Naive B cell (primary cell): Measurements from ENCODE around the gene NPAS3. TPM values are rescaled to one million over a fixed set of nuclear protein-coding genes. Genes with fewer than 3 reads are reported as not detected.
A peak's percentile ranks its signal among the peaks of the same experiment; 100 is the strongest.

Experiments
- ATAC-seq, 2 donors: fragments of 150-1000 bp; cut with Tn5 transposase; 2 replicates each; pipeline ENCODE4 v1.10.0; 2021; ENCODE audit warnings: low read depth in 2 of 2, mild to moderate bottlenecking in 2 of 2, moderate library complexity in 2 of 2
- DNase-seq: peaks from one replicate; pipeline ENCODE4 v3.0.0; 2022
- H3K27ac Mint-ChIP-seq, 6 donors: one replicate each; pipeline ENCODE4 v1.8.0; 2020 to 2022; ENCODE audit warnings: mild to moderate bottlenecking in 6 of 6, mixed read lengths in 6 of 6, moderate library complexity in 5 of 6, inconsistent platforms in 2 of 6
- H3K27me3 Mint-ChIP-seq, 3 donors: one replicate each; pipeline ENCODE4 v1.8.0; 2021 to 2022; ENCODE audit warnings: mixed read lengths in 3 of 3, mild to moderate bottlenecking in 1 of 3
- H3K36me3 Mint-ChIP-seq, 2 donors: one replicate each; pipeline ENCODE4 v1.8.0; 2020 to 2022; ENCODE audit warnings: mixed read lengths in 2 of 2, inconsistent platforms in 1 of 2, mild to moderate bottlenecking in 1 of 2
- H3K4me1 Mint-ChIP-seq, 3 donors: one replicate each; pipeline ENCODE4 v1.8.0; 2020 to 2022; ENCODE audit warnings: mixed read lengths in 3 of 3, inconsistent platforms in 1 of 3, mild to moderate bottlenecking in 1 of 3, moderate library complexity in 1 of 3
- H3K4me3 Mint-ChIP-seq, 8 donors: one replicate each; pipeline ENCODE4 v1.8.0; 2020 to 2022; ENCODE audit warnings: mild to moderate bottlenecking in 8 of 8, mixed read lengths in 8 of 8, moderate library complexity in 8 of 8, inconsistent platforms in 2 of 8
- H3K9me3 Mint-ChIP-seq, 7 donors: one replicate each; pipeline ENCODE4 v1.8.0; 2020 to 2022; ENCODE audit warnings: mixed read lengths in 7 of 7, mild to moderate bottlenecking in 5 of 7, inconsistent platforms in 2 of 7, moderate library complexity in 1 of 7
- polyA plus RNA-seq, 6 donors: library from polyadenylated mRNA; unstranded; fragments of 300-500 nt; fragmentation: Illumina TruSeq; gene quantifications; one replicate each; pipeline ENCODE4 v1.2.3, GENCODE V29; 2021; ENCODE audit warnings: low read depth in 6 of 6

Gene NPAS3
- polyA plus RNA-seq, 6 donors from 2014 or later, result not detected

DNA sequence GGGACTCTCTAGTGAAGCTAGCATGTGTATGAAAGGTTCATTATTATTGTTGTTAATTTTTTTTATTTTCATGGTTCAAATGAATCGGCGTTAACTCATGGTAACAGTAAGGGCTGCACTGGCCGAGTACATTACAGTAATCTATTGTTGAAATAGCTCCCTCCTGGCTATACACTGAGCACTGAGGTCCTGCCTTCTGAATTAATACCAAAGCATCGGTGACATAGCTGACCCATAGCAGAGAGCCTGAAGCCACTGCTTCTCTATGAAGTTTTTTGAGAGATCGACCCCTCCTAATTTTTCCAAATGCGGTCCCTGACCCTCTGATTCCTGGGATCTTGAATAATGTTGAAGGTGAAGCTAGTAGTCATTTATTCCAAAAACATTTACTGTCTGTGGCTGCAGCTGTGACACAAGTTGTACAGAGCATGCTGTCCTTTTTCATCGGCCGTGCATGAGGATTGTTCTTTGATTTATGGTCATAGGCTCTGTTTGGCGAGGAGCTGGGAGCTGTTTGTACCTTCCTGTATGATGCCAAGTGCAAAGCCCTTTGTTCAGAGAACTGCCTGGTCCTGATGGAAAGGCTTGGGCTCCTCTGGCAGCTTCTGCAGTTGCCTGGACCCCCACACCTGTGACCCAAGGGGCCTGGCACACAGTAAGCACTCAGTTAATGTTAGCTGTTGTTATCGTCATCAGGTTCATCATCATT, 525.7 kb downstream of the NPAS3 start:
- H3K27ac Mint-ChIP-seq, result no peak overlapping the region
- H3K9me3 Mint-ChIP-seq, result no peaks in the 10 kb centered on the region
- DNase-seq, result no peak
- no peak overlapping the region for H3K4me3 Mint-ChIP-seq
- H3K36me3 Mint-ChIP-seq, result no peaks in the 10 kb centered on the region
- no peaks in the 10 kb centered on the region for H3K27me3 Mint-ChIP-seq
- ATAC-seq, result no peak
- no peaks in the 10 kb centered on the region for H3K4me1 Mint-ChIP-seq

DNA sequence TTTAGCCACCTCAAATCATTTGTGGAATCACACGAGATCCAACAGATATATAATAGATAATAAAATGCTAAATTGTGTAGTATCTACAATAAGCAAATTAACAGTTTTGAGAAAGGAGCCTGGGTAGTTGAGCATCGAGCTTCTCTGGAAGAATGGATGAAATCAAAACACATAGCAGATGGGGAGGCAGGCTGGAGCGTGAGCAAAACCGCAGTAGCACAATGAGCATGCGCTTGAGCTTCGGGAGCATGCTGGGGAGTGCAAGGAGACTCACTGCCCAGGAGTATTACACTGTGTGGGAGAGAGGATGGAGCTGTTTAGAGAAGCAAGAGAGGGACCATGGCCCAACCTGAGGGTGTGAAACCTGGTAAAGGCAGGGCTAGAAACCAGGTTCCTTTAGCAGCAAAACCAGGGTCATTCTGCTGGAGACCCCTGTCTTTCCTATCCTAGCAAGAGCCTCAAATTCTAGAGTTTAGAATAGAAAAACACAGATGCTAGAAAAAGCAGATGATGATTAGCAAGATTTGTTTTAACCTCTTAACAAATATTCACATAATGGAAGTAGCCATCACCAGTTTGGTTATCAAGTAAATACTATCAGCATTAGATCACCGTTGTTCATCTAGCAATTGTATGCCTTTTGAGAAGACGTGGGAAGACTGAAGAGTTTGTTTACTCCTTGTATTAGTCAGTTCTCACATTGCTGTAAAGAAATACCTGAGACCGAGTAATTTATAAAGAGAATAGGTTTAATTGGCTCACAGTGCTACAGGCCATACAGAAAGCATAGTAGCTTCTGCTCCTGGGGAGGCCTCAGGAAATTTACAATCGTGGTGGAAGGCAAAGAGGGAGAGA, 527.4 kb downstream of the NPAS3 start:
- ATAC-seq, result no peak
- DNase-seq, result no peak
- Mint-ChIP-seq H3K27ac (no peak overlapping the region), H3K4me3 (no peak overlapping the region), H3K36me3 (no peaks in the 10 kb centered on the region), H3K4me1 (no peaks in the 10 kb centered on the region), H3K27me3 (no peaks in the 10 kb centered on the region), H3K9me3 (no peaks in the 10 kb centered on the region)

DNA sequence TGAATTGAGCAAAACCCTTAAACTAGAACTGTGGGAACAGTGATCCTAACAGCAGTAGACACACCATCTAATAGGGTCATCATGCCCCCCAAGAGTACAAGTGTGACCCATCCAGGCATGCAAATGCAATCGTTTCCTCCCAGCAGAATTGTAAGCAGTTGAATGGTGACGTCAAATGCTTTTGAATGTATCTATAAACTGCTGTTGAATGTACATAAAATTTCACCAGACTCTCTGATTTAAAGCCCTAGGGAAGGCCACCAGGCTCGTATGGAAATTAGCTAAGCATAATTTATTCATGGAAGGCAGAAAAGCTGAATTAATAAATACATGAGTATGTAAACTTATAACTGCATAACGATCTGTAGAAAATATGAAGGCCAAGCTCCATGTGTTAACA, 529.3 kb downstream of the NPAS3 start:
- ATAC-seq (no peak), DNase-seq (no peak)
- Mint-ChIP-seq H3K27me3 (peaks cover 0 to 4% (median 0%) of the 10 kb centered on the region in 3 donors), H3K4me1 (no peaks in the 10 kb centered on the region), H3K9me3 (no peaks in the 10 kb centered on the region), H3K4me3 (no peak overlapping the region), H3K27ac (no peak overlapping the region), H3K36me3 (no peaks in the 10 kb centered on the region)

DNA sequence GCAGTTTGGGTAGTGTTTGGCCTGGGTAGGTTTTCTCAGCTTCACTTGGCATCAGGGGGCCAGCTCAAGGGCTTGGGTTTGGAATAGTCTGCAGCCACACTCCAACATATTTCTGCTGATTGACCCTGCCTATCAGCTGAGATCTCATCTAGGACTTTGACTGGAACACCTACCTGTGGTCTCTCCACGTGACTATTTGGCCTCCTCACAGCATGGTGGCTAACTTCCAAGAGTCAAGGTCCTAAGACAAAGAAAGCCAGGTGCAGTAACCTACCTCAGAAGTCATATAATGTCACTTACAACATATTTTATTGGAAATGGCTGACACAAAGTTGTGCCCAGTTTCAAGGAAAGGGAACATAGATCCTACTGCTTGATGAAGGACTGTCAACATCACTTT, 531.2 kb downstream of the NPAS3 start:
- Mint-ChIP-seq H3K4me3 (no peak overlapping the region), H3K9me3 (no peaks in the 10 kb centered on the region), H3K4me1 (no peaks in the 10 kb centered on the region), H3K27me3 (peaks cover 0 to 4% (median 0%) of the 10 kb centered on the region in 3 donors), H3K36me3 (no peaks in the 10 kb centered on the region), H3K27ac (no peak overlapping the region)
- DNase-seq (no peak), ATAC-seq (no peak)

DNA sequence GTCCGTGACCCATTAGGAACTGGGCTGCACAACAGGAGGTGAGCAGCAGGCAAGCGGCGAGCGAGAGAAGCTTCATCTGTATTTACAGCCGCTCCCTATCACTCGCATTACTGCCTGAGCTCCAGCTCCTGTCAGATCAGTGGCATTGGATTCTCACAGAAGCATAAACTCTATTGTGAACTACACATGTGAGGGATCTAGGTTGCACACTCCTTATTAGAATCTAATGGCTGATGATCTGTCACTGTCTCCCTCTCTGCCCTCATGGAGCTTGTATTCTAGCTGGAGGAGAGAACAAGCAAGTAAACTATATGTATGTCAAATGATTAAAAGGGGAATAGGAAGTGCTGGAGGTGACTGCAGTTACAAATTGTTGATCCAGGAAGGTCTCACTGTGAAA, 533.1 kb downstream of the NPAS3 start:
- no peak for ATAC-seq
- no peak overlapping the region for H3K27ac Mint-ChIP-seq

DNA sequence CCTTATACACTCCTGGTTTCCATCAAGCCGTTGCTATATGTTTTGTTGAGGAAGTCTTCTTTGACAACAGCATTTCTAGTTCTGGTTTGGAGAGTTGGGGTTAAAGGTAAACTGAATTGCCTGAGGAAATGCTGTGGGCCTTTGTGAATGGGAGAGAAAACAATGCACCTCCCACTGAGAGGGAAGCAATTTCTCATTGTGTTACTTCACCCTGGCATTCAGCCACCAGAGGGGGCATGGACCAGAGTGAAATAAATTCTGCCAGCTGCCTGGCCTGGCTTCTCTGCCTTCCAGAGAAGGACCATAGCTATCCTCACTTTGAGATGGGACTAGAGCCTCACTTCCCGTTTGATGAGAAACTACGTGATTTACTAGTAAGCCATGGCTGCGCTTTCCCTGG, 536.9 kb downstream of the NPAS3 start:
- no peak overlapping the region for H3K27ac Mint-ChIP-seq
- DNase-seq (no peak), ATAC-seq (no peak)
- no peaks in the 10 kb centered on the region for H3K9me3 Mint-ChIP-seq
- no peak overlapping the region for H3K4me3 Mint-ChIP-seq
- peaks cover 0 to 4% (median 0%) of the 10 kb centered on the region in 3 donors for H3K27me3 Mint-ChIP-seq
- H3K36me3 Mint-ChIP-seq, result no peaks in the 10 kb centered on the region
- no peaks in the 10 kb centered on the region for H3K4me1 Mint-ChIP-seq

More for the DNA sequence above, 533.1 kb downstream of the NPAS3 start:
- Mint-ChIP-seq H3K36me3 (no peaks in the 10 kb centered on the region), H3K4me1 (no peaks in the 10 kb centered on the region), H3K9me3 (no peaks in the 10 kb centered on the region), H3K4me3 (no peak overlapping the region), H3K27me3 (peaks cover 0 to 4% (median 0%) of the 10 kb centered on the region in 3 donors)
- no peak for DNase-seq

DNA sequence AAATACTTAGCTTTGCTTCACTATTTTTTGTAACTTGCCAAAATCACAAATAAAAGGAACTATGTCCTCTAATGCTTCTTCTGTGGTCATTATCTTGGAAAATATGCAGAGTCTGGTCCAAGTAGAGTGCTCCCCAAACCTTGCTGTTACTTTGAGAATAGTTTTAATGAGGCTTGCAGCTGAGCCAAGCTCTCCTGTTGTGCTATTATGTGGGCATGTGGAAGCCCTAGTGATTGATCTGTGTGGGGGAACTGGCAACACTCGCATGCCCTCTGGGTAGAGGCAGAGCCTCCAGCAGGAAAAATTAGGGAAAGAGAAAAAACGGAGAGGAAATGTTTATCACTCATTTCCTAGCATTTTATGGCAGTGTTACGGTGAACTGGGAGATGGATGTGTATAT, 539.1 kb downstream of the NPAS3 start:
- Mint-ChIP-seq H3K4me1 (no peaks in the 10 kb centered on the region), H3K36me3 (no peaks in the 10 kb centered on the region), H3K27me3 (no peaks in the 10 kb centered on the region), H3K27ac (no peak overlapping the region), H3K9me3 (no peaks in the 10 kb centered on the region), H3K4me3 (no peak overlapping the region)
- ATAC-seq (no peak), DNase-seq (no peak)

DNA sequence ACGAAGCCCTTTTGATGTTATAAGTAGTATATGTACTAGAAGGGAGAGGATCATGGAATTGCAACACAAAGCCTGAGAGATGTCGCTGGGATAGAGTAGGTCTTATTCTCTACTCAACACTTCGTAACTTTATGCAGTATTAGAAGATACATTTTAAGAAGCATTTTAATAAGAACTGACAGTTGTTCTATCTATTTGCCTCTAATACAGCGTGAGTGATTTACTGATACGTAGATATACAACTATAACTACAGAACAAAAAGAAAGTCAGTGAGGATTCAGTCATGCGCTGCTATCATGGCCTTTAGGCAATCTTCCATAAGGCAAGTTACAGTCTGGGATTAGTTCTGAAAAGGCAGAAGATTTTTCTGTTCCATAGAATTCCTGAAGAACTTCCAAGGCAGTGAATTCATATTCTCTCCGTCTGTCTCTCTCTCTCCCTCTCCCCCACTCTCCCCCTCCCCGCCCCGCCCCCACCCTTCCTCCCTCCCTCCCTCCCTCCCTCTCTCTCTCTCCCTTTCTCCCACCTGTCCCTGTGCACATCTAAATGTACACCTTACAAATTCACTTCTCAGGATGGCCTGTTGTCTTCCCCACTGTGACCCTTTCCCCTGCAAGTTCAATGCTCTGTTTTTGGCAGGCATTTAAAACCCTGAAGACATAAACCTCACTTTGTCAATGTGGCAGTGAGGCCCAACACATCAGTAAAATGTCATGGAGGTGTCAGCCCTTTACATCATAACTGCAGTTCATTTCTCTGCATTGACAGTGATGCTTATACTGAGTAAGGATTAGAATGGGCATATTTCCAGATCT, 541.6 kb downstream of the NPAS3 start:
- H3K4me1 Mint-ChIP-seq, result peaks cover 0 to 10% (median 0%) of the 10 kb centered on the region in 3 donors
- ATAC-seq, result no peak
- no peak overlapping the region for H3K4me3 Mint-ChIP-seq
- no peak for DNase-seq
- H3K36me3 Mint-ChIP-seq, result no peaks in the 10 kb centered on the region
- H3K27me3 Mint-ChIP-seq, result no peaks in the 10 kb centered on the region
- no peaks in the 10 kb centered on the region for H3K9me3 Mint-ChIP-seq
- H3K27ac Mint-ChIP-seq, result no peak overlapping the region

DNA sequence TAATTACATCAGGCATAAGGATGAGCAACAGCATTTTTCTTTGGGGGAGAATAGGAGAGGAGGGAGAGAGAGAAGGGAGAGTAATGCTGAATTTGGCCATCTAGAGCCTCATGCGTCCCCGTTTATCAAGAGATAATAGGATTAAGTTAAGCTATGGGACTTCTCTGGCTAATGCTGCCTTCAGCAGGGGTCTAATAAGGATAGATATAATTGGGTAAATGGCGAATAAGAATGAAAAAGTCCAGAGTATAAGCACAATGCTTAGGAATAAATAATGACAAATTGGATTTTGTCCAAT, 542.2 kb downstream of the NPAS3 start:
- H3K36me3 Mint-ChIP-seq, result no peaks in the 10 kb centered on the region
- no peaks in the 10 kb centered on the region for H3K9me3 Mint-ChIP-seq
- ATAC-seq (no peak), DNase-seq (no peak)
- H3K4me3 Mint-ChIP-seq, result no peak overlapping the region
- H3K27ac Mint-ChIP-seq, result no peak overlapping the region
- no peaks in the 10 kb centered on the region for H3K27me3 Mint-ChIP-seq
- peaks cover 0 to 10% (median 0%) of the 10 kb centered on the region in 3 donors for H3K4me1 Mint-ChIP-seq

DNA sequence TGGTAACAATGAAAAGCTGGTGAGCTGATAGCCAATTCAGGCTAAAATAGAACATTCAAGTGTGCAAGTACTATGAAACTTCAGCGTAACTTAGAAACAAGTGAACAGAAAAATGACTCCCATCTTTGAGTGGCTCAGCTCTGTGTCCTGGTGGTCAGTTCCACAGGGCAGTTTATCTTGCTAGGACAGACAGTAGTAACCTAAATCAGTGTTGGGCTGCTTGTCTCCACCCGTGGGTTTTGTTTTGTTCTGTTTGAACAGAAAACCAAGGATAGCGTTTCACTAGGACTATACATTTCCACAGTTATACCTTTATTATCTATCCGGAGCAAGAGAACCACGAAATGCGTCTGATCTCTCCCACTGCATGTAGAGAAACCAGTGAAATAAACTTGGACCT, 544.4 kb downstream of the NPAS3 start:
- DNase-seq (no peak), ATAC-seq (no peak)
- H3K4me1 Mint-ChIP-seq, result peaks cover 0 to 10% (median 0%) of the 10 kb centered on the region in 3 donors
- H3K9me3 Mint-ChIP-seq, result no peaks in the 10 kb centered on the region
- no peak overlapping the region for H3K27ac Mint-ChIP-seq
- no peaks in the 10 kb centered on the region for H3K36me3 Mint-ChIP-seq
- H3K27me3 Mint-ChIP-seq, result no peaks in the 10 kb centered on the region
- H3K4me3 Mint-ChIP-seq, result no peak overlapping the region

DNA sequence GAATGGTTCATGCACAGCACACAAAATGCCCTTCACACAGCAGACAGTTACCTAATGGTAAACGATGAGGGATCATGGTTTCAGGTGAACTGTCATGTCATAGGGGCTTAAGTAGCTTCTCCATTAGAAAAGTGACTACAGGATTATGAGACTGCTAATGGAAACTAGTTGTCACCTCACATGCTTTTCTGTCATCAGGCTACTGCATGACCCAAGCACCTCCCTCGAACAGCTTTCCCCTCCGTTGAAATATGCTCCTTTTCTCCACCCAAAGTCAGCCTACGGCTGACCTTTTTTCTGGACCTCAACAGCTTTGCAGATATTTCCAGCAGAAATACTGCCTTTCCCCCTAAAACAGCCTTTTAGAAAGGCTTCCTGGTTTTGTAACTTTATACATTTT, 544.9 kb downstream of the NPAS3 start:
- Mint-ChIP-seq H3K36me3 (no peaks in the 10 kb centered on the region), H3K27ac (no peak overlapping the region), H3K27me3 (no peaks in the 10 kb centered on the region), H3K4me3 (no peak overlapping the region), H3K4me1 (peaks cover 0 to 10% (median 0%) of the 10 kb centered on the region in 3 donors), H3K9me3 (no peaks in the 10 kb centered on the region)
- DNase-seq (no peak), ATAC-seq (no peak)

DNA sequence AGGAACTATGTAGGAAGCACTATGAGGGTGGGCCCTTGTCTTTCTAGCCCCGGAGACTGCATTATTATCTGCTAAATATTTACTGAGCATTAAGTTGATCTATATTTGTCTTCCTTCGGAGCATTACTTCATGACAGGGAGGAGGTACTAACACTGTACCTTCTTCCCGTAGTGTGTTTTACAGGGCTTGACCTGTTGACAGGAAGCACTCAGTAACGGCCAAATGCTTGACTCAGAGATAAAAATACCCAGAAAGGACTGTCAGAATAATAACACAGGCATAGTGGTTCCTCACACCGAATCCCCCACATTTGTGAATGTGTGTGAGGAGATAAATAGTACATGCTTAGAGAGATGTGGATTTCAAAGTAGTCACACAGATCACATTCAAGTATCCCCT, 545.6 kb downstream of the NPAS3 start:
- no peak for DNase-seq
- Mint-ChIP-seq H3K27me3 (no peaks in the 10 kb centered on the region), H3K4me1 (peaks cover 0 to 10% (median 0%) of the 10 kb centered on the region in 3 donors), H3K36me3 (no peaks in the 10 kb centered on the region), H3K9me3 (no peaks in the 10 kb centered on the region), H3K27ac (peak overlapping the region in 2 of 6 donors; percentile 12 to 21), H3K4me3 (peak overlapping the region in 2 of 8 donors; percentile 2 to 40)
- ATAC-seq, result no peak

DNA sequence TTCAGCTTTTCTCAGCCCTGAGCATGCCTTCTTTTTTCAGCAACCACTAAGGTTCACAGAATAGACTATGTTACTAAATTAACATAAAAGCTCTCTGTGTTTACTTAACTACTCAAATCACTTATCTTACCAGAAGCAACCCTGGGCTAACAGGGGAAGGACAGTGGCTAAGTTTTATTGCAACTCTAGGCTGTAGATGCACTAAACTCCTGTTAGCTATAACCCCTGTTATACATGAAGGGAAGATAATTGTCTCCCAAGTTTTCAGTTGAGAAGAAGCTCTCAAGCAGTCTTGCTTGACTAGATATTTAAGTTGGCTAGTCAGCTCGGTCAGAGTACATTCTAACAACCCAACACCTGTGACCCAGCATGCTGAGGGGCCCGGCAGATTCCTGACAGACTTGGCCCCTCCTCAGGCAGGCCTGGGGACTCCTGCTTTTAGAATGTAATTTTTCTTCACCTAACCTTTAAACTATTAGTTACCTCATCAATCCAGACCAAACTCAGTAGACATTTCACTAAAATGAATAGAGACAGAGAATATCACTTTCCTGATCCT, 547.7 kb downstream of the NPAS3 start:
- Mint-ChIP-seq H3K4me3 (no peak overlapping the region), H3K36me3 (no peaks in the 10 kb centered on the region), H3K27me3 (no peaks in the 10 kb centered on the region), H3K9me3 (no peaks in the 10 kb centered on the region), H3K4me1 (peaks cover 0 to 10% (median 0%) of the 10 kb centered on the region in 3 donors), H3K27ac (no peak overlapping the region)
- DNase-seq, result no peak
- ATAC-seq, result no peak
